Medulla oblongata (tissue), 1 donor: Measurements from ENCODE around the gene RGMA.

Source experiments
- DNase-seq: peaks from one replicate; pipeline ENCODE4 v3.0.0-alpha.2; 2015; ENCODE audit errors: extremely low spot score

The RGMA gene

GRCh38 chr15:93017526-93017925 is 71.5 kb downstream of the RGMA start:
- no peak for DNase-seq

GRCh38 chr15:93012786-93013185 is 76.2 kb downstream of the RGMA start:
- no peak for DNase-seq

- DNase-seq = no peak
Observed at GRCh38 chr15:93007994-93008393, 81.0 kb downstream of the RGMA start.

GRCh38 chr15:93005133-93005532 is 83.9 kb downstream of the RGMA start:
- DNase-seq = no peak

- no peak for DNase-seq
Observed at GRCh38 chr15:93001881-93002280, 87.1 kb downstream of the RGMA start.

GRCh38 chr15:93001156-93001555 is 87.9 kb downstream of the RGMA start:
- DNase-seq = no peak

- no peak for DNase-seq
Observed at GRCh38 chr15:92997821-92998220, 91.2 kb downstream of the RGMA start.

- DNase-seq = no peak
Observed at GRCh38 chr15:92992720-92993119, 96.3 kb downstream of the RGMA start.

- DNase-seq = no peak
Observed at GRCh38 chr15:92990031-92990430, 99.0 kb downstream of the RGMA start.

GRCh38 chr15:92989470-92989869 is 99.5 kb downstream of the RGMA start:
- no peak for DNase-seq
